Trophoblast cell (in vitro differentiated cells and primary cell): ENCODE data around the gene METTL22.
A peak's percentile ranks its signal among the peaks of the same experiment; 100 is the strongest.

ENCODE experiments used
- DNase-seq, 2 donors: peaks; one replicate each; pipeline ENCODE4 v3.0.0-alpha.2; 2016
- H2AFZ ChIP-seq: 2 replicates; pipeline ENCODE4 v1.6.1; 2013; ENCODE audit warnings: low read length, moderate library complexity, mild to moderate bottlenecking; ENCODE audit not compliant: insufficient read depth, poor library complexity
- H2AK5ac ChIP-seq: 2 replicates; pipeline ENCODE4 v1.6.1; 2013; ENCODE audit warnings: mild to moderate bottlenecking, low read length
- H2BK120ac ChIP-seq: 2 replicates; pipeline ENCODE4 v1.6.1; 2013; ENCODE audit warnings: low read length, mild to moderate bottlenecking, moderate library complexity; ENCODE audit not compliant: insufficient read depth, poor library complexity
- H2BK12ac ChIP-seq: 2 replicates; pipeline ENCODE4 v1.6.1; 2013; ENCODE audit warnings: mild to moderate bottlenecking, low read length, moderate library complexity
- H2BK5ac ChIP-seq: 2 replicates; pipeline ENCODE4 v1.6.1; 2013; ENCODE audit warnings: low read length, low read depth, moderate library complexity, mild to moderate bottlenecking; ENCODE audit not compliant: poor library complexity
- H3K14ac ChIP-seq: 2 replicates; pipeline ENCODE4 v1.6.1; 2013; ENCODE audit warnings: mild to moderate bottlenecking, low read length
- H3K18ac ChIP-seq: 2 replicates; pipeline ENCODE4 v1.6.1; 2013; ENCODE audit warnings: mild to moderate bottlenecking, low read length
- H3K23ac ChIP-seq: 2 replicates; pipeline ENCODE4 v1.6.1; 2013; ENCODE audit warnings: low read length
- H3K27ac ChIP-seq: 2 replicates; pipeline ENCODE4 v1.5.1; 2013; ENCODE audit warnings: low read depth, mild to moderate bottlenecking, inconsistent platforms, low read length, moderate library complexity
- H3K27me3 ChIP-seq: 2 replicates; pipeline ENCODE4 v1.6.1; 2013; ENCODE audit warnings: inconsistent platforms, mild to moderate bottlenecking, low read length, moderate library complexity; ENCODE audit not compliant: insufficient read depth
- H3K36me3 ChIP-seq, 2 experiments: 1 replicate in 1 of 2; 2 replicates in 1 of 2; pipeline ENCODE4 v1.6.1; 2013; ENCODE audit warnings: low read length in 2 of 2, mild to moderate bottlenecking in 2 of 2, moderate library complexity in 1 of 2; ENCODE audit not compliant: insufficient read depth in 2 of 2, control insufficient read depth in 1 of 2
- H3K4ac ChIP-seq: 2 replicates; pipeline ENCODE4 v1.6.1; 2013; ENCODE audit warnings: low read depth, mild to moderate bottlenecking, low read length, moderate library complexity
- H3K4me1 ChIP-seq, 2 experiments: 1 replicate in 1 of 2; 2 replicates in 1 of 2; pipeline ENCODE4 v1.6.1; 2013; ENCODE audit warnings: low read length in 2 of 2, mild to moderate bottlenecking in 2 of 2, moderate library complexity in 1 of 2; ENCODE audit not compliant: insufficient read depth in 2 of 2, control insufficient read depth in 1 of 2
- H3K4me2 ChIP-seq: 2 replicates; pipeline ENCODE4 v1.6.1; 2013; ENCODE audit warnings: inconsistent platforms, mild to moderate bottlenecking, low read length, moderate library complexity
- H3K4me3 ChIP-seq: 2 replicates; pipeline ENCODE4 v1.5.1; 2013; ENCODE audit warnings: mild to moderate bottlenecking, low read depth, low read length, inconsistent platforms
- H3K79me1 ChIP-seq: one replicate; pipeline ENCODE4 v1.6.1; 2013; ENCODE audit warnings: low read length
- H3K79me2 ChIP-seq: 2 replicates; pipeline ENCODE4 v1.6.1; 2013; ENCODE audit warnings: low read length, mild to moderate bottlenecking; ENCODE audit not compliant: control insufficient read depth, insufficient read depth, poor library complexity
- H3K9ac ChIP-seq: 2 replicates; pipeline ENCODE4 v1.6.1; 2013; ENCODE audit warnings: mild to moderate bottlenecking, low read length
- H3K9me3 ChIP-seq: 2 replicates; pipeline ENCODE4 v1.6.1; 2013; ENCODE audit warnings: low read depth, mild to moderate bottlenecking, control low read depth, inconsistent platforms, low read length; ENCODE audit not compliant: insufficient read depth
- H4K12ac ChIP-seq: 2 replicates; pipeline ENCODE4 v1.6.1; 2013; ENCODE audit warnings: low read depth, mild to moderate bottlenecking, low read length, moderate library complexity
- H4K8ac ChIP-seq: 2 replicates; pipeline ENCODE4 v1.6.1; 2013; ENCODE audit warnings: low read depth, mild to moderate bottlenecking, low read length, moderate library complexity
- H4K91ac ChIP-seq: one replicate; pipeline ENCODE4 v1.6.1; 2013; ENCODE audit warnings: low read depth, mild to moderate bottlenecking, low read length, moderate library complexity
- WGBS: extraction: QIAGEN DNeasy Blood & Tissue Kit; methylation state at CpG from one replicate; pipeline ENCODE4 v1.1.7; 2013; ENCODE audit warnings: missing lambda C conversion rate; ENCODE audit not compliant: insufficient read length, insufficient coverage; ENCODE audit errors: extremely low coverage; 5-methylcytosine and 5-hydroxymethylcytosine counted together

Gene METTL22

DNA sequence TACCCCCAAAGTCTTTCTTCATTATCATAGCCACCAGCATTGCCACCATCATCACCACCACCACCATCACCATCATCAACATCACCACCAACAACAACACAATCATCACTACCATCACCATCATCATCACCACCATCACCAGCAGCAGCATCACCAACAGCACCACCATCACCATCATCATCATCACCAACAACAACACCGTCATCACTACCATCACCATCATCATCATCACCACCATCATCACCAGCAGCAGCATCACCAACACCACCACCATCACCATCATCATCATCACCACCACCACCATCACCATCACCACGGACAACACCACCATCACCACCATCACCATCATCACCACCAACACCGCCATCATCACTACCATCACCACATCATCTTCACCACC, 30.7 kb upstream of the METTL22 start:
- no CpG with 5 or more reads among the region's 3 CpGs for WGBS
- no peak overlapping the region for H3K4ac ChIP-seq
- H4K12ac ChIP-seq: no peak overlapping the region
- H4K91ac ChIP-seq: no peak overlapping the region
- H3K14ac ChIP-seq: no peak overlapping the region
- no peak for DNase-seq
- no peak overlapping the region for H3K18ac ChIP-seq
- H3K9me3 ChIP-seq: peaks cover 13% of the 10 kb centered on the region
- no peak overlapping the region for H4K8ac ChIP-seq
- no peaks in the 10 kb centered on the region for H3K36me3 ChIP-seq
- H3K27me3 ChIP-seq: peaks cover 33% of the 10 kb centered on the region
- no peak overlapping the region for H2BK12ac ChIP-seq
- H2BK5ac ChIP-seq: no peak overlapping the region
- no peak overlapping the region for H2BK120ac ChIP-seq
- no peak overlapping the region for H2AFZ ChIP-seq
- no peaks in the 10 kb centered on the region for H3K79me1 ChIP-seq
- peak overlapping the region; percentile 10 for H3K4me3 ChIP-seq
- H3K9ac ChIP-seq: no peak overlapping the region
- H3K27ac ChIP-seq: no peak overlapping the region
- H3K23ac ChIP-seq: no peak overlapping the region
- no peak overlapping the region for H2AK5ac ChIP-seq
- H3K4me2 ChIP-seq: no peak overlapping the region
- peaks cover 7 to 8% of the 10 kb centered on the region in 2 experiments for H3K4me1 ChIP-seq
- no peaks in the 10 kb centered on the region for H3K79me2 ChIP-seq

DNA sequence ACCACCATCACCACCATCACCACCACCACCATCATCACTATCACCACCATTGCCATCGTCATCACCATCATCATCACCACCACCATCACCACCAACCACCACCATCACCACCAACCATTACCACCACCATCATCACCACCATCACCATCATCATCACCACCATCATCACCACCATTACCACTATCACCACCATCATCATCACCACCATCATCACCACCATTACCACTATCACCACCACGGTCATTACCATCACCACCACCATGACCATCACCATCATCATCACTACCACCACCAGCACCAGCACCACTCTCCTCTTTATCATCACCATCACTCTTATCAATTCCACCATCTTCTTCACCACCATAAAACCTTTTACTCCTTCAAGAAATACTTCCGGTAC, 30.0 kb upstream of the METTL22 start:
- Histone ChIP-seq H3K14ac (no peak overlapping the region), H3K27me3 (peaks cover 33% of the 10 kb centered on the region), H3K79me2 (no peaks in the 10 kb centered on the region), H2BK5ac (no peak overlapping the region), H3K4me2 (no peak overlapping the region), H3K27ac (no peak overlapping the region), H4K12ac (no peak overlapping the region), H3K9ac (no peak overlapping the region), H2BK120ac (no peak overlapping the region), H2BK12ac (no peak overlapping the region), H2AFZ (no peak overlapping the region), H3K4ac (no peak overlapping the region), H3K9me3 (peaks cover 15% of the 10 kb centered on the region), H3K79me1 (no peaks in the 10 kb centered on the region), H4K8ac (no peak overlapping the region), H3K36me3 (no peaks in the 10 kb centered on the region), H3K23ac (no peak overlapping the region), H3K18ac (no peak overlapping the region), H3K4me3 (peak overlapping the region; percentile 21), H4K91ac (no peak overlapping the region), H2AK5ac (no peak overlapping the region), H3K4me1 (peaks cover 7 to 8% of the 10 kb centered on the region in 2 experiments)
- no CpG with 5 or more reads among the region's 3 CpGs for WGBS
- DNase-seq: no peak

DNA sequence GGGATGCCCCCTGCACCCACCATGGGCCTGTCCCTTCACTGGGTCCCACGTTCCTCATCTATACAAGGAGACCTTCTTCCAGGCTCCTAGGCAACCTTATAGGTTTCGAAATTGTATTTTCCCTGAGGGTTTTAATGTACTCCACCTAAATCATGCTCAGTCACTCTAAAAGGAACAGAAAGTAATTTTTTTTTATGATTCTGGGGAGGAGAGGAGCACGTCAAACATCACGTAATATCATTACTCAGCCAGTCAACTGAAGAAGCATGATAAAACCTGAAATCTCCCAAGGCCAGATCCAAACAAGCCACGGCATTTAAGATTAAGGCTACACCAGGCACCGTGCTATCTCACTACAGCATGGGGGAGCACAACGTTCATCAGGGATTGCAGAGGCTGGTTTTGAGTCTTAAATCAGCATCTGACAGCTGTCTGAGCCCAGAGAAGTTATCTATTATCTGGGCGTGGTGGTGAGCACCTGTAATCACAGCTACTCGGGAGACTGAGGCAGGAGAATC, 27.3 kb upstream of the METTL22 start:
- no peak overlapping the region for H3K4ac ChIP-seq
- H3K4me2 ChIP-seq: no peak overlapping the region
- no peaks in the 10 kb centered on the region for H3K79me2 ChIP-seq
- no peak overlapping the region for H2AK5ac ChIP-seq
- H4K8ac ChIP-seq: no peak overlapping the region
- no peaks in the 10 kb centered on the region for H3K36me3 ChIP-seq
- no peak overlapping the region for H2BK120ac ChIP-seq
- no peak overlapping the region for H2AFZ ChIP-seq
- H3K27me3 ChIP-seq: peaks cover 17% of the 10 kb centered on the region
- H2BK12ac ChIP-seq: no peak overlapping the region
- WGBS: no CpG with 5 or more reads among the region's 9 CpGs
- peaks cover 19% of the 10 kb centered on the region for H3K9me3 ChIP-seq
- no peak overlapping the region for H3K9ac ChIP-seq
- no peak overlapping the region for H3K18ac ChIP-seq
- H3K23ac ChIP-seq: no peak overlapping the region
- no peak overlapping the region for H2BK5ac ChIP-seq
- no peak overlapping the region for H3K4me3 ChIP-seq
- no peak overlapping the region for H3K27ac ChIP-seq
- H3K14ac ChIP-seq: no peak overlapping the region
- H4K91ac ChIP-seq: no peak overlapping the region
- H4K12ac ChIP-seq: no peak overlapping the region
- H3K4me1 ChIP-seq: peaks cover 6 to 7% of the 10 kb centered on the region in 2 experiments
- no peak for DNase-seq
- no peaks in the 10 kb centered on the region for H3K79me1 ChIP-seq

DNA sequence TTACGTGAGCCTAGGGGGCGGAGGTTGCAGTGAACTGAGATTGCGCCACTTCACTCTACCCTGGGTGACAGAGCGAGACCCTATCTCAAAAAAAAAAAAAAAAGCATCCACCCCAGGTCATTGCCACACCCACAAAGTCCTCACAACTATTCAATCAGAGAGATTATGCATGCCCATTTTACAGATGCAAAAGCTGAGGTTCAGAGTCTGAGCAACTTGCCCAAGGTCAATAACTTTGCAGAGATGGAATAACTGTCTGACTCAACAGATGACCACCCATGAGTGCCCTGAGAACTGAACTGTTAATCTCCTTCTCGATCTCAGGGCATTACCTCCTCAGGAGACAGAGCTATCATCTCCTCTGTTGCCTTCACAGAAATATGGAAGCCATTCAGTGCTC, 25.7 kb upstream of the METTL22 start:
- no peak overlapping the region for H2BK5ac ChIP-seq
- H3K27ac ChIP-seq: no peak overlapping the region
- H3K4ac ChIP-seq: no peak overlapping the region
- H3K27me3 ChIP-seq: peaks cover 1% of the 10 kb centered on the region
- H3K23ac ChIP-seq: no peak overlapping the region
- no peaks in the 10 kb centered on the region for H3K79me2 ChIP-seq
- H4K91ac ChIP-seq: no peak overlapping the region
- H3K36me3 ChIP-seq: no peaks in the 10 kb centered on the region
- peaks cover 13% of the 10 kb centered on the region for H3K9me3 ChIP-seq
- H2BK120ac ChIP-seq: no peak overlapping the region
- H2AK5ac ChIP-seq: no peak overlapping the region
- no peak overlapping the region for H2BK12ac ChIP-seq
- H3K4me1 ChIP-seq: no peaks in the 10 kb centered on the region
- DNase-seq: no peak
- H3K9ac ChIP-seq: no peak overlapping the region
- no CpG with 5 or more reads among the region's 5 CpGs for WGBS
- H2AFZ ChIP-seq: no peak overlapping the region
- no peak overlapping the region for H3K4me3 ChIP-seq
- H4K8ac ChIP-seq: no peak overlapping the region
- no peak overlapping the region for H4K12ac ChIP-seq
- H3K79me1 ChIP-seq: no peaks in the 10 kb centered on the region
- H3K4me2 ChIP-seq: no peak overlapping the region
- H3K14ac ChIP-seq: no peak overlapping the region
- H3K18ac ChIP-seq: no peak overlapping the region
